Measurements from ENCODE around the gene TMEM187.
A peak's percentile ranks its signal among the peaks of the same experiment; 100 is the strongest.

The TMEM187 gene

GRCh38 chrX:154006947-154007346 is 34.4 kb downstream of the TMEM187 start:
- no peak for DNase-seq

GRCh38 chrX:154008521-154008920 is 36.0 kb downstream of the TMEM187 start:
- DNase-seq, result no peak

- DNase-seq, result no peak
Measured at GRCh38 chrX:154010330-154011087, 38.0 kb downstream of the TMEM187 start.

- no peak for DNase-seq
Measured at GRCh38 chrX:154011376-154012335, 39.1 kb downstream of the TMEM187 start.

DNA sequence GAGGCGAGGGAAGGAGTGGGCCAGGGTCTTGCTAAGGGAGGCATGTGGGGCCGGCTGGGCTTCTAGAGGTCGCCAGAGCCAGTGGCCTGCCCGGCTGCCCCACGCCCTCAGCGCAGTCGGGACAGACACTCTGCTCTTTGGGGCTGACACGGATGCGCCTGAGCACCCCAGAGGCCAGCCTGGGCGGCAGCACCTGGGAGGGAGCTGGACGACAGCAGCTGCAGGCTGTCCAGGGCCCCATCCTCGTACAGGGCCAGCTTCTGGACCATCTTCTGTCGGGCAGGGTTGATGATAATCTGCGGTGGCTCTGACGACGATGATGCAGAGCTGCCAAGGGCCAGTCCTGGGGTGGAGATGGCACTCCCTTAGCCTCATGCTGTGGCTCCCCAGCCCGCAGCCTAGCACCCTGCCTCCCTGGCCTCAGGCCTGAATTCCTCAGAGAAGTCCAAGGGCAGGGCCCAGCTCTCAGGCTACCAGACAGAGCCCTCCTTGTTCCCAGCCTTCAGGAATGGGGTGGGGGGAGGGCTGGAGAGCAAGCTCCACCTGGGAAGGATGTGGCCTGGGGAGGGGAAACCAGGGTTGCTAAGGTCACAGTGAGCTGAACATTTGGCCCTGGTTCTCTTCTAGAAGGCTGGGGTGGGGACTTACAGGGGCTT is 39.9 kb downstream of the TMEM187 start:
- DNase-seq, result no peak

GRCh38 chrX:154013001-154013421 is 40.5 kb downstream of the TMEM187 start:
- DNase-seq, result no peak

DNA sequence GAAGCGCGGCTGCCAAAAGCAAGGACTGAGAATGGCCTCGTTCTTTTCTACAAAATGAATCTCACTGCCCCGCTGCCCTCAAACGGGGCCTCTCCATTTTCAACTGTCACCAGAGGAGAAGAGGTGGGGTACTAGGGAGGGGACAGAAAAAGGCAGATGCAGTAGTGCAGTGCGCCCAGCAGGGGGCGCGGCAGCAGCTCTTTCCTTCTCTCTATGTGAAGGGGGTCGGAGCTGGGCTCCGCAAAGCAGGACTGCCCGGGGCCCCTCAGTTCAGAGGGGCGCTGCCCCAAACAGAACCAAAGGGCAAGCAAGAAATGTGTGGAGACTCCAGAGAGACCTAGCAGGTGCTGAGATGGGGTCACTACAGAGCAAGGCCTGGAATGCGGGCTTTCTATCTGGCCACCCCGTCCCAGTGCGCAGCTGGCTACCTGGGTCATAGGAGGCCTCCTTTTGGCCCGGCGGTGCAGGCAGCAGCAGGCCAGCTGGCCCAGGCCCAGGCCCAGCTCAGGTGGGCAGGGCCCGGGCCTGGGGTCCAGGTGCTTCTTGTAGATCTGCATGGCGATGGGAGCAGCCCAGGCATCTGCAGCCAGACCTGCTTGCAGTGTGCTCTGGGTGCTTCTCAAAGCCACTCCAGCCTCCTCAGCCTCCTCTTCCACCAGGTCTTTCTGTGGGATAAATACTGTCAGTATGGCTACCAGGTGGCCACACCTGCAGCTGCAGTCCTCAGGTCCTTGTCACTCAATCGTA is 41.2 kb downstream of the TMEM187 start:
- DNase-seq, result peak; percentile 9

- no peak for DNase-seq
Measured at GRCh38 chrX:154014429-154015380, 42.2 kb downstream of the TMEM187 start.

- no peak for DNase-seq
Measured at GRCh38 chrX:154015581-154016264, 43.2 kb downstream of the TMEM187 start.

DNA sequence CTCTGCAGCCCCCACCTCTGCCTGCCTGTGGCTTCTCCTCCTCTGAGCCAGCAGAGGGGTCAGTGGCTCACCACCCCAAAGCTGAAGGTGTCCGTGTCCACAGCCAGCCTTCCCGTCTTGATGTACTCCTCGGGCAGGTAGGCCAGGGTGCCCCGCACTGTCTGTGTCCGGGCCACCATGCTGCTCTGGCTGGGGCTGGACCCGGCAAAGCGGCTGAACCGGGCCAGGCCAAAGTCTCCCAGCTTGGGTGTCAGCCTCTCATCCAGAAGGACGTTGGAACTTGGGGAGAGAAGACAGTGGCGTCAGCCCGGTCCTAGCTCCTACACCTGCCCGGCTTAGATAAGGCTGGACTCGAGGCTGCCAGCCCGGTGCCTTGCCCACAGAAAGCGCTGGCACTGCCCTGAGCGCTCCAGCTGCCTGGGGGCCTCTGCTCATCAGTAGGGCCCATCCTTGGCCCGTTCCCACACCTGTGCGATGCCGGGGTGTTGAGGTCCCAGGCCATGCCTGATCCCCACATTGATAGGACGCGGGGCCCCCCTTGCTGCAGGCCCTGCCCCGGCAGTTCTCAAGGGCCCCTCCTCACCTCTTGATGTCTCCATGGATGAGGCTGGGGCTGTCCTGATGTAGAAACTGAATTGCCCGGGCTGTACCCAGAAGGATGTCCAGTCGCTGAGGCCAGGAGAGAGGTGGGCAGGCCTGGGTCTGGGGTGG is 44.0 kb downstream of the TMEM187 start:
- DNase-seq, result no peak

GRCh38 chrX:154017766-154018517 is 45.4 kb downstream of the TMEM187 start:
- DNase-seq, result no peak

DNA sequence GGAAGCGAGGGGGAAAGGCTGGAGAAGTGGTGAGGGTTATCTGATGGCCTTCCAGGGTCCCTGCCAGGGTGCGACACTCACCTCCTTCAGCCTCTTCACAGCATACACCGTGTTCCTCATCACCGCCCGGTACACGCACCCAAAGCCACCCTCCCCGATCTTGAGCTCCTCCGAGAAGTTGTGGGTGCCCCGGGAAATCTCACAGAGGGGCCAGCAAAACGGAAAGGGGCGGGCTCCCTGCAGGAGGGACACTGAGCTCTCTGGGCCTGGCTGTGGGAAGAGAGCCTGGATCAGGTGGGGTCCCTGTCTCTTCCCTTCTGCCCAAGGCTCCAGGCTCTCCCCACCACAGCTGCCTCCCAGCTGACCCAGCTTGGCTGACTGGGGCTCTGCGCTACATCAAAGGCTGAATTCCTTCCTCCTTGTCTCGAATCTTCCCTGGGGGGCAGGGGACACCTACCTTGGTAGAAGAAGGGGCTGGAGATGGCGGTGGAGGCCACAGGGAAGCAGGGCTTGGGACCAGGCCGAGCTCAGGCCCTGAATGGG is 46.0 kb downstream of the TMEM187 start:
- no peak for DNase-seq

- DNase-seq, result no peak
Measured at GRCh38 chrX:154019061-154019621, 46.6 kb downstream of the TMEM187 start.

- peak; percentile 17 for DNase-seq
Measured at GRCh38 chrX:154019633-154020528, 47.3 kb downstream of the TMEM187 start, which contains the start of gene IRAK1. Gene IRAK1, minus strand, starts transcription at chrX:154019902. Its CDS starts 90 bp downstream, at chrX:154019812.

DNA sequence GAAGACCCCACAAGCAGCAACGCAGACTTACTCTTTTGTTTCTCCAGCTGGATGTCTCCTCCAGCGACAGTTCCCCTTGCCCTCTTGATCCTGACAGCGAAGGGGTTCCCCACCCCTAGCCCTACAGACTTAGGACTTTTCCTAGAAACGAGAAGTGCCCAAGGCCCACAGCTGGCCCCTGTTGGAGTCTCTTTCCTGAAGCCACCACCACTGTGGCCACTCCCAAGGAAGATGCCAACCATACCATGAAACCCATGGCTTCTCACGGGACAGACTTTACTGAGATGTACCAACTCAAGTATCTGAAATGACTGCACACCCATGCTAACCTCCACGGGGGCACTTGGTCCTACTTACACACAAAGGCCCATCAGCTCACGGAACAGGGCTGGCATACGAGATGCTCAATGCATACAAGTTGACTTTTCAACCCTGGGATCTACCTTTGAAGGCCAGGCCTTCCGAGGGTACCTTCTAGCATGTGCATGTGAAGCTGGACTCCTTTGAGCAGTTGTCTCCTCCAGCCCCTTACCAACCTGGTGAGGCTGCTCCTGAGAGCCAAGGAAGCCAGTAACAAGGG is 48.1 kb downstream of the TMEM187 start:
- DNase-seq, result no peak

DNA sequence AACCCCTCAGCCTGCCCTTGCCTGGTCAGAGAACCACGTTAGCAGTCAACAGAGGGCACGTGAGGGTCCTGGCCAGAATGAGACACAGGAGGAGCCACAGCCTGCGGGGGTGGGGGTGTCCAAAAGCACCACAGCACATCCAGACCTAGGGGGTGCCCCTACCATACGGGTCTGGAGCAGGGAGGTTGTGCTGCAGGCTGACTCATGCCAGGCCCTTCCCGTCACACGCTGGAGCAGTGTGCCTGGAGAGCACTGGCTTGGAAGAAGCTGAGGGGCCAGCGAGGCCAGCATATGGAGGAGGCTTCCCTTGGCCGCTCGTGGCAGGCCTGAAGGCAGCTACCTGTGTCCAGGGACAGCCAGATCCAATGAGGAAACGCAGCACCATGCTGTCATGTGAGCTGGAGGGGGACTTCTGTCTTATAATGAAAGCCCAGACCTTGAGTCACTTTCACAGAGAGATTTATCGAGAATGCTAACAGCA is 48.6 kb downstream of the TMEM187 start:
- DNase-seq, result no peak

DNA sequence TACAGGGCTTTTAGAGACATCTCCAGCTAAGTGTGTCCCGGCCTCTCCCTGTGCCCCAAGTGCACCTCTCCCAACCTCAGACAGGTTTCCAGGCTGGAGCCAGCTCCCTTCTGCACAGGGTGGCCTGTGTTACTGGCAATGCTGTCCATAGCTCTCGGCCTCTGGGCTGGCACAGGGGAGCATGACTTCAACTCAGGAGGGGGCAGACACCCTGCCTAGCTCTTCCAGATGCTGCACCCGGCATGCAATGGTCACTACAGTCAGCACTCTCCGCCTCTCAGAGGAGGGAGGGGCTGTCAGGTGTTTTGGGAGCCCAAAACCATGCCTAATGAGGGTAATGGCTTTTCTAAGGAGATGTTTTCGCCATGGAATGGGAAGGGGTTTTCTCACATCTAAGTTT is 49.6 kb downstream of the TMEM187 start:
- no peak for DNase-seq

Measured in DMS79 treated with DMSO at 0.1 percent for 48 hours (cell line).